MM.1S (cell line): Measurements from ENCODE around the gene THRB.
"Not testable (repeated sequence)": the region's sequence is repeated elsewhere in the genome, so short reads cannot be mapped to it uniquely, and the experiment has no call there.

Source experiments
- DNase-seq: peaks from one replicate; pipeline ENCODE4 v3.0.0-alpha.2; 2015
- H2AFZ ChIP-seq: fragments of 300-600 bp; sonication (generic); 2 replicates; pipeline ENCODE4 v1.6.0; 2016; ENCODE audit warnings: antibody characterized with exemption, low read length
- H3F3A ChIP-seq: fragments of 300-600 bp; sonication (generic); 2 replicates; pipeline ENCODE4 v1.6.1; 2016; ENCODE audit warnings: mild to moderate bottlenecking, antibody characterized with exemption, low read length, moderate library complexity, mixed read lengths; ENCODE audit not compliant: insufficient read depth
- H3K27ac ChIP-seq: fragments of 300-600 bp; sonication (generic); 2 replicates; pipeline ENCODE4 v1.5.1; 2016; ENCODE audit warnings: mild to moderate bottlenecking, low read length
- H3K27me3 ChIP-seq: fragments of 300-600 bp; sonication (generic); replicated peaks from 2 replicates; pipeline ENCODE4 v1.6.0; 2016; ENCODE audit warnings: low read length; ENCODE audit not compliant: insufficient read depth
- H3K36me3 ChIP-seq: fragments of 300-600 bp; sonication (generic); replicated peaks from 2 replicates; pipeline ENCODE4 v1.6.1; 2016; ENCODE audit warnings: mild to moderate bottlenecking, low read length, mixed read lengths; ENCODE audit not compliant: insufficient read depth
- H3K4me1 ChIP-seq: fragments of 300-600 bp; sonication (generic); 2 replicates; pipeline ENCODE4 v1.6.1; 2016; ENCODE audit warnings: low read length, mixed read lengths
- H3K4me2 ChIP-seq: fragments of 300-600 bp; sonication (generic); 2 replicates; pipeline ENCODE4 v1.6.0; 2016; ENCODE audit warnings: low read depth, low read length
- H3K4me3 ChIP-seq: fragments of 300-600 bp; sonication (generic); 2 replicates; pipeline ENCODE4 v1.5.1; 2016; ENCODE audit warnings: low read length, mixed read lengths
- H3K79me2 ChIP-seq: fragments of 300-600 bp; sonication (generic); 2 replicates; pipeline ENCODE4 v1.6.1; 2016; ENCODE audit warnings: mixed run types, low read length, mixed read lengths
- H3K9ac ChIP-seq: fragments of 300-600 bp; sonication (generic); 2 replicates; pipeline ENCODE4 v1.6.1; 2016; ENCODE audit warnings: low read length, mixed read lengths
- H3K9me2 ChIP-seq: fragments of 300-600 bp; sonication (generic); replicated peaks from 2 replicates; pipeline ENCODE4 v1.6.1; 2016; ENCODE audit warnings: mild to moderate bottlenecking, low read length, mixed read lengths; ENCODE audit not compliant: insufficient read depth
- H3K9me3 ChIP-seq: fragments of 300-600 bp; sonication (generic); replicated peaks from 2 replicates; pipeline ENCODE4 v1.6.1; 2016; ENCODE audit warnings: mild to moderate bottlenecking, low read length, mixed read lengths; ENCODE audit not compliant: insufficient read depth
- H4K20me1 ChIP-seq: fragments of 300-600 bp; sonication (generic); 2 replicates; pipeline ENCODE4 v1.6.1; 2016; ENCODE audit warnings: mild to moderate bottlenecking, low read length, moderate library complexity, mixed read lengths; ENCODE audit not compliant: insufficient read depth
- EZH2 ChIP-seq: fragments of 300-600 bp; sonication (generic); optimal IDR thresholded peaks from 2 replicates; pipeline ENCODE3; 2017; ENCODE audit warnings: low read depth, mild to moderate bottlenecking, antibody characterized with exemption, low read length, mixed read lengths
- EZH2phosphoT487 ChIP-seq: fragments of 300-600 bp; sonication (generic); IDR thresholded peaks from 2 replicates; pipeline ENCODE4 v1.6.1; 2018; ENCODE audit warnings: antibody characterized with exemption, low read length
- TF ChIP-seq, protein P1 (sequence below): fragments of 300-600 bp; sonication (generic); IDR thresholded peaks from 2 replicates; pipeline ENCODE4 v1.5.1; 2016; ENCODE audit warnings: antibody characterized with exemption, low read length, mixed read lengths

The THRB gene

DNA sequence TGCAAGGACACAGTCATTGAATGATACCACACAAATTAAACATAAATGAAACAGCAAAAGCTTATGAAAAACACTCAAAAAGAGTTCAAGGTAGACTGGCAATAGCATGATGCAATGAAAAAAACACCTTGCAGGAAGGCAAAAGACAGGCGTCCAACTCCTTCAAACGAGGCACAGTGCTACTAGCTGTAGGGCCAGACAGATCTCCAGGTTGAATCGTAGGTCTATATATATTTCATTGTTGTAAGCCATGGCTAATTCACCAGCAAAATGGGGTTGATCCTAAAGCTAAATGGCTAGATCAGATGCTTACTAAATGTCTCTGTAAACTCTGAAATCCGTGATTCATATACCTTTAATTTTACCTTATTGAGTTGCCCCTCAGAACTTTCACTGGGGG is 94.2 kb downstream of the THRB start:
- H3K27me3 ChIP-seq = no peaks in the 10 kb centered on the region
- no peak overlapping the region for H3K27ac ChIP-seq
- H4K20me1 ChIP-seq = no peaks in the 10 kb centered on the region
- no peaks in the 10 kb centered on the region for H3K4me1 ChIP-seq
- no peaks in the 10 kb centered on the region for H3K9me3 ChIP-seq
- H3K4me3 ChIP-seq = no peak overlapping the region
- no peaks in the 10 kb centered on the region for H3K79me2 ChIP-seq
- H3K9me2 ChIP-seq = no peaks in the 10 kb centered on the region; the same call in 1 of the 2 replicates
- no peak overlapping the region for H3K9ac ChIP-seq
- no peak overlapping the region for H3K4me2 ChIP-seq
- DNase-seq = no peak
- TF ChIP-seq EZH2phosphoT487 (no peak), EZH2 (no peak)
- TF ChIP-seq, protein P1, sequence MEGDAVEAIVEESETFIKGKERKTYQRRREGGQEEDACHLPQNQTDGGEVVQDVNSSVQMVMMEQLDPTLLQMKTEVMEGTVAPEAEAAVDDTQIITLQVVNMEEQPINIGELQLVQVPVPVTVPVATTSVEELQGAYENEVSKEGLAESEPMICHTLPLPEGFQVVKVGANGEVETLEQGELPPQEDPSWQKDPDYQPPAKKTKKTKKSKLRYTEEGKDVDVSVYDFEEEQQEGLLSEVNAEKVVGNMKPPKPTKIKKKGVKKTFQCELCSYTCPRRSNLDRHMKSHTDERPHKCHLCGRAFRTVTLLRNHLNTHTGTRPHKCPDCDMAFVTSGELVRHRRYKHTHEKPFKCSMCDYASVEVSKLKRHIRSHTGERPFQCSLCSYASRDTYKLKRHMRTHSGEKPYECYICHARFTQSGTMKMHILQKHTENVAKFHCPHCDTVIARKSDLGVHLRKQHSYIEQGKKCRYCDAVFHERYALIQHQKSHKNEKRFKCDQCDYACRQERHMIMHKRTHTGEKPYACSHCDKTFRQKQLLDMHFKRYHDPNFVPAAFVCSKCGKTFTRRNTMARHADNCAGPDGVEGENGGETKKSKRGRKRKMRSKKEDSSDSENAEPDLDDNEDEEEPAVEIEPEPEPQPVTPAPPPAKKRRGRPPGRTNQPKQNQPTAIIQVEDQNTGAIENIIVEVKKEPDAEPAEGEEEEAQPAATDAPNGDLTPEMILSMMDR = no peak
- H3K36me3 ChIP-seq = no peaks in the 10 kb centered on the region
- H2AFZ ChIP-seq = no peak overlapping the region
- H3F3A ChIP-seq = no peaks in the 10 kb centered on the region

DNA sequence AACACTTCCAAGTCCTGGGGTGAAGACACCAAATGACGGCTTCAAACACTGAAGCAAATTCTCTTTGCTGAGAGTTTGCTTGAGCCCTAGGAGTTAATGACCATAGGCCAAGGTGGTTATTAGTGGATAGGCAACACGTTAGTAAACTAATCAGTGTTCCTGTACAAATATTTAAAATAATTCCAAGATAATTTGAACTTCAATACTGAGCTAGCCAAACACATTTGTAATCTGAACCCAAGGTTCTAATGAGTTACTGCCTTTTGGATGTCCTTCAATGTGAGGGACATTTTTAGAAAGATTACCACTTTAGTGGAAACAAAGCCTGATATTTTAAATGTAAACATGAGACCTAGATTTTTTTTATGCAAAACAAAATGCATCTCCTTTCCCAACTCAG is 94.6 kb downstream of the THRB start:
- TF ChIP-seq, protein P1 = no peak
- TF ChIP-seq EZH2phosphoT487 (no peak), EZH2 (no peak)
- Histone ChIP-seq H3K4me1 (no peaks in the 10 kb centered on the region), H3K4me3 (no peak overlapping the region), H3K79me2 (no peaks in the 10 kb centered on the region), H4K20me1 (no peaks in the 10 kb centered on the region), H3K27me3 (no peaks in the 10 kb centered on the region), H3K9me2 (no peaks in the 10 kb centered on the region; the same call in 1 of the 2 replicates), H3K27ac (no peak overlapping the region), H3K4me2 (no peak overlapping the region), H3K36me3 (no peaks in the 10 kb centered on the region), H3K9me3 (no peaks in the 10 kb centered on the region), H3K9ac (no peak overlapping the region), H2AFZ (no peak overlapping the region), H3F3A (no peaks in the 10 kb centered on the region)
- no peak for DNase-seq

DNA sequence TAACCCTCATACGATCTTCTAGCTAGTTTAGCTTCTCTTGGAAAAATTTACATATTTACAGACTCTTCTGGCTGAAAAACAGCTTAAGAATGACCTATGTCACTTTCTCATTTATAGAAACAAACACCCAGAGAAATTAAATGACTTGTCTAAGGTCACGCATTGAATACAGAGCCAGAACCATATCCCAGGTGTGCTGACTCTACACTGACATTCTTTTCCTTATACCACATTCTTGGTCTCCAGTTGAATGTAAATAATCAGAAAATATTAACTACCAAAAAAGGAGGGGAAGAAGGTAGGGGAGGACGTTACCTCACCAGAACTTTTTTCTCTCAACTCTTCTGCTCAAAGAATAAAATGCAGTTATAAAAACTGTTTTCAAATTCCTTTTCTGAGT is 95.0 kb downstream of the THRB start:
- no peak overlapping the region for H3K9ac ChIP-seq
- no peaks in the 10 kb centered on the region for H3K9me3 ChIP-seq
- no peaks in the 10 kb centered on the region for H3K36me3 ChIP-seq
- no peaks in the 10 kb centered on the region for H3F3A ChIP-seq
- no peak overlapping the region for H2AFZ ChIP-seq
- no peak for TF ChIP-seq EZH2phosphoT487
- no peaks in the 10 kb centered on the region for H4K20me1 ChIP-seq
- no peaks in the 10 kb centered on the region for H3K27me3 ChIP-seq
- no peak overlapping the region for H3K4me2 ChIP-seq
- H3K79me2 ChIP-seq = no peaks in the 10 kb centered on the region
- no peaks in the 10 kb centered on the region; the same call in 1 of the 2 replicates for H3K9me2 ChIP-seq
- no peak for DNase-seq
- no peak overlapping the region for H3K27ac ChIP-seq
- no peak overlapping the region for H3K4me3 ChIP-seq
- no peaks in the 10 kb centered on the region for H3K4me1 ChIP-seq

DNA sequence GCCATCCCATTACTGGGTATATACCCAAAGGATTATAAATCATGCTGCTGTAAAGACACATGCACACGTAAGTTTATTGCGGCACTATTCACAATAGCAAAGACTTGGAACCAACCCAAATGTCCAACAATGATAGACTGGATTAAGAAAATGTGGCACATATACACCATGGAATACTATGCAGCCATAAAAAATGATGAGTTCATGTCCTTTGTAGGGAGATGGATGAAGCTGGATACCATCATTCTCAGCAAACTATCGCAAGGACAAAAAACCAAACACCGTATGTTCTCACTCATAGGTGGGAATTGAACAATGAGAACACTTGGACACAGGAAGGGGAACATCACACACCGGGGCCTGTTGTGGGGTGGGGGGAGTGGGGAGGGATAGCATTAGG is 95.9 kb downstream of the THRB start:
- not testable (repeated sequence) for H4K20me1 ChIP-seq, H2AFZ ChIP-seq, H3K4me2 ChIP-seq, H3K4me1 ChIP-seq, H3K4me3 ChIP-seq, H3K27me3 ChIP-seq, H3K36me3 ChIP-seq, H3K9me2 ChIP-seq, H3K27ac ChIP-seq, H3K79me2 ChIP-seq, DNase-seq, H3K9ac ChIP-seq, H3F3A ChIP-seq, H3K9me3 ChIP-seq
